GM23248 (cell line): Measurements from ENCODE around the gene VPS8. TPM values are rescaled to one million over a fixed set of nuclear protein-coding genes. Genes with fewer than 3 reads are reported as not detected.

Source experiments
- DNase-seq: peaks from one replicate; pipeline ENCODE4 v3.0.0-alpha.2; 2015
- H2AFZ ChIP-seq: fragments of 200-600 bp; sonication (generic); 2 replicates; pipeline ENCODE4 v1.6.1; 2016; ENCODE audit warnings: antibody characterized with exemption
- H3F3A ChIP-seq: fragments of 200-600 bp; sonication (generic); 2 replicates; pipeline ENCODE4 v1.6.1; 2016; ENCODE audit warnings: mild to moderate bottlenecking, antibody characterized with exemption, mixed run types; ENCODE audit not compliant: insufficient read depth
- H3K27ac ChIP-seq: fragments of 200-600 bp; sonication (generic); 2 replicates; pipeline ENCODE4 v1.5.1; 2016; ENCODE audit warnings: mild to moderate bottlenecking
- H3K27me3 ChIP-seq: fragments of 200-600 bp; sonication (generic); replicated peaks from 2 replicates; pipeline ENCODE4 v1.6.1; 2016; ENCODE audit warnings: mild to moderate bottlenecking; ENCODE audit not compliant: insufficient read depth
- H3K36me3 ChIP-seq: fragments of 200-600 bp; sonication (generic); 2 replicates; pipeline ENCODE4 v1.6.1; 2016; ENCODE audit warnings: low read depth, mild to moderate bottlenecking
- H3K4me1 ChIP-seq: fragments of 200-600 bp; sonication (generic); 2 replicates; pipeline ENCODE4 v1.6.1; 2016; ENCODE audit warnings: mild to moderate bottlenecking; ENCODE audit not compliant: insufficient read depth
- H3K4me2 ChIP-seq: fragments of 200-600 bp; sonication (generic); one replicate; pipeline ENCODE4 v1.6.1; 2016; ENCODE audit warnings: mild to moderate bottlenecking; ENCODE audit not compliant: unreplicated experiment
- H3K4me3 ChIP-seq: fragments of 200-600 bp; sonication (generic); 2 replicates; pipeline ENCODE4 v1.5.1; 2016; ENCODE audit warnings: mild to moderate bottlenecking
- H3K79me2 ChIP-seq: fragments of 200-600 bp; sonication (generic); 2 replicates; pipeline ENCODE4 v1.6.1; 2016; ENCODE audit warnings: mild to moderate bottlenecking; ENCODE audit not compliant: insufficient read depth
- H3K9ac ChIP-seq: fragments of 200-600 bp; sonication (generic); 2 replicates; pipeline ENCODE4 v1.6.1; 2016; ENCODE audit warnings: mild to moderate bottlenecking
- H3K9me2 ChIP-seq: fragments of 200-600 bp; sonication (generic); 2 replicates; pipeline ENCODE4 v1.6.1; 2016; ENCODE audit warnings: mixed run types, mild to moderate bottlenecking, moderate library complexity; ENCODE audit not compliant: insufficient read depth
- H3K9me3 ChIP-seq: fragments of 200-600 bp; sonication (generic); one replicate; pipeline ENCODE4 v1.6.1; 2017; ENCODE audit warnings: low read depth
- H4K20me1 ChIP-seq: fragments of 200-600 bp; sonication (generic); 2 replicates; pipeline ENCODE4 v1.6.0; 2016; ENCODE audit not compliant: insufficient read depth
- EZH2 ChIP-seq: fragments of 200-600 bp; sonication (generic); IDR thresholded peaks from 2 replicates; pipeline ENCODE4 v1.6.1; 2018; ENCODE audit warnings: antibody characterized with exemption, mild to moderate bottlenecking; ENCODE audit not compliant: insufficient read depth, poor library complexity, severe bottlenecking
- EZH2phosphoT487 ChIP-seq: fragments of 200-600 bp; sonication (generic); IDR thresholded peaks from 2 replicates; pipeline ENCODE4 v1.6.1; 2018; ENCODE audit warnings: antibody characterized with exemption, moderate library complexity, mild to moderate bottlenecking, low read depth; ENCODE audit not compliant: insufficient read depth
- WGBS, 2 experiments: methylation state at CpG; one replicate each; pipeline ENCODE4 v1.1.6; 2015 to 2017; ENCODE audit warnings: low lambda C conversion rate in 2 of 2, low coverage in 1 of 2; ENCODE audit errors: missing lambda C conversion rate in 2 of 2; 5-methylcytosine and 5-hydroxymethylcytosine counted together
- in situ Hi-C: fragments of 300-500 bp; cut with MboI; formaldehyde crosslinking; loops from 2 replicates; pipeline ENCODE4 v1.15.0; 2020
- polyA plus RNA-seq: library from polyadenylated mRNA; unstranded; fragments of >200 nt; fragmentation: Nextera tagmentation; extraction: Ambion mirVana; gene quantifications from 2 replicates; pipeline ENCODE4 v1.2.1, GENCODE V29; 2016
- total RNA-seq: library from RNA; depleted of rRNA; stranded (reverse); fragments of >200 nt; shearing (Covaris generic); gene quantifications from 2 replicates; pipeline ENCODE4 v1.2.3, GENCODE V29; 2014

VPS8 gene
- total and polyA plus RNA-seq, 2 experiments from 2014 or later, result 17.8 to 45.5 TPM

DNA sequence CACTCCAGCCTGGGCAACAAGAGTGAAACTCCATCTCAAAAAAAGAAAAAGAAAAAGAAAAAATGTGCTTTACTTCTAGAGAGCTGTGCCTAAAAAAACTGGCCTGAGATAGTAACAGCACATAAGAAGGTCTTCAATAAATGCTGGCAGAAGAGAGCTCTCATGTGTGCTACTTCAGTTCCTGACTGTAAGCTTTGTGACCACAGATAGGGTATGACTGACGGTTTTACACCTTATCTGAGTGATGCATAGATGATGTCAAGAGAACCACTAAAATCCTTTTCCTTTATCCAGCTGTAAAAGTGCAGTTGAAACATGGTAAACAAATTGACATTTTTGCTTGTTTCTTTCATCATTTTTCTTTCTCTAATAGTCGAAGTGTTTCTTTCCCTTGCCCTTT is 213.0 kb downstream of the VPS8 start:
- 93 to 98% methylated on average over 2 of the region's 2 CpGs for WGBS, 2 experiments
- H3K9me2 ChIP-seq, result no peaks in the 10 kb centered on the region
- no peaks in the 10 kb centered on the region for H3K36me3 ChIP-seq
- in situ Hi-C loops, result no loop called here
- TF ChIP-seq EZH2phosphoT487 (no peak), EZH2 (no peak)
- H3K9ac ChIP-seq, result no peak overlapping the region
- H3K27me3 ChIP-seq, result no peaks in the 10 kb centered on the region
- H2AFZ ChIP-seq, result no peak overlapping the region
- no peak overlapping the region for H3K4me2 ChIP-seq
- H3F3A ChIP-seq, result no peaks in the 10 kb centered on the region
- H4K20me1 ChIP-seq, result no peaks in the 10 kb centered on the region
- H3K4me1 ChIP-seq, result peaks cover 8% of the 10 kb centered on the region
- H3K9me3 ChIP-seq, result no peaks in the 10 kb centered on the region
- DNase-seq, result no peak
- no peaks in the 10 kb centered on the region for H3K79me2 ChIP-seq
- no peak overlapping the region for H3K4me3 ChIP-seq
- H3K27ac ChIP-seq, result no peak overlapping the region

GRCh38 chr3:185028121-185028520 is 216.2 kb downstream of the VPS8 start:
- in situ Hi-C loops, result no loop called here
- TF ChIP-seq EZH2 (no peak), EZH2phosphoT487 (no peak)
- Histone ChIP-seq H3K4me2 (no peak overlapping the region), H3K9ac (no peak overlapping the region), H3K79me2 (no peaks in the 10 kb centered on the region), H2AFZ (no peak overlapping the region), H3K4me1 (no peaks in the 10 kb centered on the region), H3F3A (no peaks in the 10 kb centered on the region), H3K9me2 (no peaks in the 10 kb centered on the region), H3K4me3 (no peak overlapping the region), H3K27me3 (no peaks in the 10 kb centered on the region), H3K36me3 (no peaks in the 10 kb centered on the region), H4K20me1 (no peaks in the 10 kb centered on the region), H3K27ac (no peak overlapping the region), H3K9me3 (no peaks in the 10 kb centered on the region)
- no peak for DNase-seq
- 95 to 98% methylated on average over 3 of the region's 3 CpGs for WGBS, 2 experiments

DNA sequence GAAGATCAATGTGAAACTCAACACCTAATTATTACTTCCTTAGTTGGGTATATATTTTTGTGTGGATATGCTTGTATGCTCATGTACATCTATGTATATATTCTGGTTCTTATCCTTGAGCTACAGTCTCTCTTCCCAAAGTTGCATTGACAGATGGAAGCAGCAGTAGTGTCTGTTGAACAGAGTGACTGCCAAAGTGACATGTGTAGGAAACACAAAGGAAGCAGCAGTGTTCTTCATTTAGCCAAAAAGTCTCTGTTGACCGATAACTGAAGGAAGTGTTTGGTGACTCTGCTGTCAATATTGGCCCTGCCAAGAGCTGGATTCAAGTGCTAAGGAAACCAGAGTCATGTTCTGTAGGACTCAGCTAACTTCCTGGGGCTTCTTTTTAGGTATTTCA is 217.1 kb downstream of the VPS8 start:
- Histone ChIP-seq H3K79me2 (no peaks in the 10 kb centered on the region), H3F3A (no peaks in the 10 kb centered on the region), H4K20me1 (no peaks in the 10 kb centered on the region), H3K4me2 (no peak overlapping the region), H3K27ac (no peak overlapping the region), H3K36me3 (no peaks in the 10 kb centered on the region), H3K4me1 (no peaks in the 10 kb centered on the region), H3K4me3 (no peak overlapping the region), H3K9me2 (no peaks in the 10 kb centered on the region), H3K9me3 (no peaks in the 10 kb centered on the region), H3K9ac (no peak overlapping the region), H2AFZ (no peak overlapping the region), H3K27me3 (no peaks in the 10 kb centered on the region)
- WGBS, 2 experiments, result 22 to 31% methylated on average over 1 of the region's 1 CpG
- in situ Hi-C loops, result no loop called here
- no peak for DNase-seq
- no peak for TF ChIP-seq EZH2
- TF ChIP-seq EZH2phosphoT487, result no peak

DNA sequence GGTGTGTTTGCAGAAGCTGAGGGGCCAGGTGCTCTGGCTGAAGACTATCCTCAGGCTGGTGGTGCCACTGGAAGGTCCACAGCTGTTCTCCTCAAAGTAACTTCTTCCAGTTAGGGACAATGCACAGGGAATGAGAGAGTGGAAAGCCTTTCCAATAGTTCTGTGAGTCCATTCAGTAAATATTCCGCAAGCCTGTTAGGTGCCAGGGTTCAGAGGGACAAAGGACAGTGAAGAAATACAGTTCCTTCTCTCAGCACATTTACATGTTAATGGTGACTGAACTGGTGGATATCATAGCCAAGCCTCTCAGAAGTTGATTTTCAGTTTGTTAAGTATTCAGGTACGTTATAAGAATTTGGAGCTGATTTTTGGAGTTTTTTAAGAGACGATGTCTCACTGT is 218.4 kb downstream of the VPS8 start:
- H2AFZ ChIP-seq, result no peak overlapping the region
- no peaks in the 10 kb centered on the region for H3F3A ChIP-seq
- H3K9me2 ChIP-seq, result no peaks in the 10 kb centered on the region
- no peaks in the 10 kb centered on the region for H3K4me1 ChIP-seq
- H3K4me2 ChIP-seq, result no peak overlapping the region
- 83 to 93% methylated on average over 3 of the region's 3 CpGs for WGBS, 2 experiments
- DNase-seq, result no peak
- H3K27ac ChIP-seq, result no peak overlapping the region
- H3K9ac ChIP-seq, result no peak overlapping the region
- H3K36me3 ChIP-seq, result no peaks in the 10 kb centered on the region
- no peaks in the 10 kb centered on the region for H4K20me1 ChIP-seq
- TF ChIP-seq EZH2 (no peak), EZH2phosphoT487 (no peak)
- H3K9me3 ChIP-seq, result no peaks in the 10 kb centered on the region
- no peaks in the 10 kb centered on the region for H3K79me2 ChIP-seq
- H3K27me3 ChIP-seq, result no peaks in the 10 kb centered on the region
- in situ Hi-C loops, result no loop called here
- H3K4me3 ChIP-seq, result no peak overlapping the region

GRCh38 chr3:185030951-185031350 is 219.0 kb downstream of the VPS8 start:
- Histone ChIP-seq H3K36me3 (no peaks in the 10 kb centered on the region), H3K27me3 (no peaks in the 10 kb centered on the region), H3K4me3 (no peak overlapping the region), H3K9ac (no peak overlapping the region), H3K4me1 (no peaks in the 10 kb centered on the region), H3K9me3 (no peaks in the 10 kb centered on the region), H3F3A (no peaks in the 10 kb centered on the region), H3K79me2 (no peaks in the 10 kb centered on the region), H4K20me1 (no peaks in the 10 kb centered on the region), H2AFZ (no peak overlapping the region), H3K4me2 (no peak overlapping the region), H3K27ac (no peak overlapping the region), H3K9me2 (no peaks in the 10 kb centered on the region)
- TF ChIP-seq EZH2 (no peak), EZH2phosphoT487 (no peak)
- in situ Hi-C loops, result no loop called here
- 97% methylated on average over 3 of the region's 3 CpGs for WGBS, 2 experiments
- no peak for DNase-seq
